GM12878 (cell line): ENCODE measurements around the gene TAPT1. TPM values are rescaled to one million over a fixed set of nuclear protein-coding genes. Genes with fewer than 3 reads are reported as not detected.

Source experiments
- ATAC-seq: fragments of 200-7000 bp; cut with Tn5 transposase; 3 replicates; pipeline ENCODE4 v1.9.1; 2020; ENCODE audit warnings: mild to moderate bottlenecking, moderate library complexity
- BruUV-seq: library from RNA; stranded (reverse); fragments of 400-500 nt; replicated peaks from 2 replicates; lab custom pipeline; 2021; lab: Mats Ljungman, UMichigan
- CTCF ChIA-PET: fragments of 300-600 bp; sonication (Branson Sonifier 250); formaldehyde crosslinking; extraction: SDS; loops from one replicate; lab custom pipeline; 2021; ENCODE audit warnings: inconsistent platforms; lab: Yijun Ruan, JAX
- POLR2A ChIA-PET: fragments of 350-600 bp; formaldehyde crosslinking; extraction: SDS; loops from one replicate; lab custom pipeline; 2021; ENCODE audit warnings: inconsistent platforms; lab: Charles Lee
- RAD21 ChIA-PET: fragments of 300-600 bp; sonication (Branson Sonifier 250); formaldehyde crosslinking; loops from one replicate; lab custom pipeline; 2023; ENCODE audit warnings: antibody characterized with exemption; ENCODE audit not compliant: unreplicated experiment; lab: Charles Lee
- SMC1A ChIA-PET: fragments of 300-600 bp; sonication (Branson Sonifier 250); formaldehyde crosslinking; loops from one replicate; lab custom pipeline; 2023; ENCODE audit not compliant: unreplicated experiment, uncharacterized antibody; lab: Charles Lee
- DNase-seq: peaks from one replicate; pipeline ENCODE4 v3.0.0-alpha.2; 2011; ENCODE audit warnings: low read depth, low spot score
- FAIRE-seq: peaks from 3 replicates; lab custom pipeline; 2011; peaks lifted over from hg19 to GRCh38; lab: Jason Lieb, UNC
- H2AFZ ChIP-seq: 2 replicates; pipeline ENCODE4 v1.6.0; 2011; ENCODE audit warnings: low read depth, low read length, control low read depth; ENCODE audit not compliant: control insufficient read depth
- H3K27ac ChIP-seq: 2 replicates; pipeline ENCODE4 v1.5.1; 2011; ENCODE audit warnings: control low read depth; ENCODE audit not compliant: control insufficient read depth, insufficient read depth
- H3K27me3 ChIP-seq, 2 experiments: replicated peaks in 1 of 2; 2 replicates each; pipeline versions ENCODE4 v1.6.0 to v1.6.1; 2011; ENCODE audit warnings: low read length in 1 of 2; ENCODE audit not compliant: control insufficient read depth in 2 of 2, insufficient read depth in 2 of 2
- H3K36me3 ChIP-seq, 2 experiments: 2 replicates each; pipeline ENCODE4 v1.5.1; 2011; ENCODE audit warnings: low read length in 1 of 2; ENCODE audit not compliant: control insufficient read depth in 2 of 2, insufficient read depth in 2 of 2
- H3K4me1 ChIP-seq: 2 replicates; pipeline ENCODE4 v1.6.1; 2011; ENCODE audit warnings: mild to moderate bottlenecking, low read length, moderate library complexity, mixed read lengths; ENCODE audit not compliant: control insufficient read depth, insufficient read depth
- H3K4me2 ChIP-seq: 2 replicates; pipeline ENCODE4 v1.6.0; 2011; ENCODE audit warnings: control low read depth; ENCODE audit not compliant: control insufficient read depth, insufficient read depth
- H3K4me3 ChIP-seq: fragments of 200-600 bp; sonication (generic); 2 replicates; pipeline ENCODE4 v1.5.1; 2016
- H3K79me2 ChIP-seq: 2 replicates; pipeline ENCODE4 v1.6.0; 2011; ENCODE audit warnings: low read length; ENCODE audit not compliant: control insufficient read depth, insufficient read depth
- H3K9ac ChIP-seq: 2 replicates; pipeline ENCODE4 v1.8.0; 2011; ENCODE audit warnings: low read length, control low read depth, mixed read lengths; ENCODE audit not compliant: control insufficient read depth, insufficient read depth
- H3K9me3 ChIP-seq: replicated peaks from 3 replicates; pipeline ENCODE4 v1.5.1; 2011; ENCODE audit warnings: mild to moderate bottlenecking, low read length; ENCODE audit not compliant: control insufficient read depth, insufficient read depth
- H4K20me1 ChIP-seq: 2 replicates; pipeline ENCODE4 v1.6.0; 2011; ENCODE audit not compliant: control insufficient read depth, insufficient read depth
- CBFB ChIP-seq: IDR thresholded peaks from 2 replicates; pipeline ENCODE4 v1.6.1; 2016; ENCODE audit warnings: antibody characterized with exemption, low read depth
- CREM ChIP-seq: IDR thresholded peaks from 2 replicates; pipeline ENCODE4 v1.6.1; 2014; ENCODE audit warnings: antibody characterized with exemption, low read depth
- IKZF1 ChIP-seq: fragments of 450-650 bp; conservative IDR thresholded peaks from 2 replicates; pipeline ENCODE4 v1.6.1; 2017; ENCODE audit warnings: antibody characterized with exemption, mild to moderate bottlenecking
- IKZF2 ChIP-seq, 2 experiments: fragments of 450-650 bp; IDR thresholded peaks; 2 replicates each; pipeline ENCODE4 v1.6.1; 2017; ENCODE audit warnings: mild to moderate bottlenecking in 2 of 2, moderate library complexity in 2 of 2
- IRF4 ChIP-seq: IDR thresholded peaks from 2 replicates; pipeline ENCODE4 v1.6.1; 2011; ENCODE audit warnings: low read depth, low read length
- NFYA ChIP-seq: IDR thresholded peaks from 2 replicates; pipeline ENCODE4 v1.6.1; 2011; ENCODE audit warnings: low read depth, mild to moderate bottlenecking, low read length, improper control_type of control experiment, borderline replicate concordance
- NFYB ChIP-seq: IDR thresholded peaks from 2 replicates; pipeline ENCODE4 v1.6.1; 2011; ENCODE audit warnings: low read depth, mild to moderate bottlenecking, low read length, improper control_type of control experiment, moderate library complexity; ENCODE audit not compliant: insufficient read depth
- RAD51 ChIP-seq: fragments of 450-650 bp; IDR thresholded peaks from 2 replicates; pipeline ENCODE4 v1.6.1; 2016; ENCODE audit warnings: moderate library complexity, mild to moderate bottlenecking, inconsistent platforms
- RFX5 ChIP-seq: IDR thresholded peaks from 2 replicates; pipeline ENCODE4 v1.6.1; 2011; ENCODE audit warnings: low read depth, low read length, improper control_type of control experiment
- RUNX3 ChIP-seq: IDR thresholded peaks from 2 replicates; pipeline ENCODE4 v1.6.1; 2012; ENCODE audit warnings: low read length, inconsistent platforms
- TCF3 ChIP-seq: IDR thresholded peaks from 2 replicates; pipeline ENCODE4 v1.6.1; 2012; ENCODE audit warnings: low read depth, mild to moderate bottlenecking, low read length, borderline replicate concordance; ENCODE audit not compliant: insufficient read depth
- ZBED1 ChIP-seq: IDR thresholded peaks from 2 replicates; pipeline ENCODE4 v1.6.1; 2016; ENCODE audit warnings: borderline replicate concordance
- ZNF274 ChIP-seq: IDR thresholded peaks from one replicate; pipeline ENCODE4 v1.8.0; 2011; ENCODE audit not compliant: insufficient read length, insufficient read depth
- ZNF384 ChIP-seq: IDR thresholded peaks from 2 replicates; pipeline ENCODE4 v1.6.1; 2012; ENCODE audit warnings: low read depth, mild to moderate bottlenecking, low read length, improper control_type of control experiment, borderline replicate concordance
- WGBS: methylation state at CpG from one replicate; pipeline ENCODE4 v1.1.6; 2016; ENCODE audit warnings: low lambda C conversion rate; ENCODE audit not compliant: insufficient replicate concordance, insufficient coverage; ENCODE audit errors: missing lambda C conversion rate; 5-methylcytosine and 5-hydroxymethylcytosine counted together
- in situ Hi-C: fragments of 300-500 bp; cut with MboI; formaldehyde crosslinking; loops from 9 replicates; pipeline ENCODE4 v1.14.3; 2018; ENCODE audit warnings: mixed read lengths
- intact Hi-C: fragments of 100-400 bp; cut with micrococcal nuclease; formaldehyde crosslinking; loops from one replicate; pipeline ENCODE4 v1.14.2; 2022; ENCODE audit not compliant: unreplicated experiment
- polyA plus RNA-seq, 11 experiments: library from polyadenylated mRNA; depleted of rRNA in 4 of 11; unstranded in 6 of 11; stranded (reverse) in 5 of 11; fragments of >200 nt; fragmentation: Nextera tagmentation in 4 of 11; fragmentation: Illumina TruSeq in 1 of 11; extraction: Ambion mirVana in 4 of 11; extraction: Trizol in 1 of 11; gene quantifications; 1 replicate in 1 of 11; 2 replicates in 10 of 11; pipeline versions ENCODE4 v1.2.1 to v1.2.3, GENCODE V29; 2011 to 2016; ENCODE audit warnings: inconsistent platforms in 2 of 11, missing spikeins in 2 of 11, low read depth in 1 of 11
- total RNA-seq, 4 experiments: library from RNA; depleted of rRNA in 3 of 4; stranded (reverse); fragments of >200 nt in 3 of 4; fragmentation: Illumina TruSeq in 1 of 4; extraction: Trizol in 1 of 4; gene quantifications; 2 replicates each; pipeline versions ENCODE4 v1.2.1 to v1.2.3, GENCODE V29; 2013 to 2021
- TF ChIP-seq, protein P1 (sequence below): IDR thresholded peaks from 2 replicates; pipeline ENCODE4 v1.6.1; 2012; ENCODE audit warnings: low read depth, low read length, improper control_type of control experiment
- TF ChIP-seq, protein P2 (sequence below): fragments of 450-650 bp; IDR thresholded peaks from 2 replicates; pipeline ENCODE4 v1.6.1; 2014; ENCODE audit warnings: mild to moderate bottlenecking

The TAPT1 gene
- total and polyA plus RNA-seq, 10 of the 15 experiments (the other 5 are each of a cell fraction or from before 2014, with no cell fraction given) = 0.91 to 23.3 (median 9.5) TPM

DNA sequence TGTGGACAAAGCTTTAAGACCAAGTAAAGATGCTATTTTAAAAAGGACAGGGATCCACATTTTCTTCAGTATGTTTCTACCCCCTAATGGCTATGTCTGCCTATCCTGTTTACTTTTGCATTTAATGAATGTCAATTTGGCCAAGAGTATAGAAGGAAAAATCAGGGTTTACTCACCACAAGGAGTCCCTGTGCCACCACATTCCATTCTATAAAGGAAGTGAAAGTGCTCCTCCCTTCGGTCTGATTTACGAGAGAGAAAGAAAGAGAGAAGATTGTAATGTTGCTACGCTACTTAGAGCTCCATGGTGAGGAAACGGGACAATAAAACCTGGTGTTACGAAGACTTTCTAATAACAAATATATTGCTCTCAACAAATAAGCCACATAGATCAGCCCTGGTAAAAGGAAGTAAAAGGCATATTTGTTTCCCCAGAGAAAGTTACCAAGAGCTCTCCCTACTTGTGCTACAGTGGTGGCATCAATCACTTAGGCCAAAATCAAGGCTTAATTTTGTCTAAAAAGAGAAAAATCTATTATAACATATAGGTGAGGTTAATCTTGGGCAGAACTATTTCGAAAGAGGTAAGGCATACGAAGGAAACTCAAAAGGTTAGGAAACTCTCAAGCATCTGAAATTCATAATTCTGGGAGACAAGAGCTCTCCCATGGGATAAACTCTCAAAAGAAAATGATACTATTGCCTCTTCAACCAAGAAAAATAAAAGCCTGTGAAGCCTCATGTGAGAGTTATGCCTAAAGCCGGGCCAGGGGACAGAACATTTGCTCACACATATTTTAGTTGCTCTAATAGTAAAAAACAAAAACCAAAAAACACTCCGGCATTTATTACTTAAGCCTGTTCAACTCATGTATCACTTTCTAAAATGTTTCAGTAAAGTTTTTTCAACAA, 29.5 kb downstream of the TAPT1 start (continued):
- TF ChIP-seq CBFB (no peak), RFX5 (no peak), ZBED1 (no peak), IKZF1 (no peak), IKZF2 (IDR thresholded peaks at IDR 0.05) (peak in 1 of 2 experiments; percentile 45; a peak in 2 of 4 replicates), IRF4 (no peak), TCF3 (no peak), NFYA (no peak), NFYB (no peak)
- TF ChIP-seq, protein P1, sequence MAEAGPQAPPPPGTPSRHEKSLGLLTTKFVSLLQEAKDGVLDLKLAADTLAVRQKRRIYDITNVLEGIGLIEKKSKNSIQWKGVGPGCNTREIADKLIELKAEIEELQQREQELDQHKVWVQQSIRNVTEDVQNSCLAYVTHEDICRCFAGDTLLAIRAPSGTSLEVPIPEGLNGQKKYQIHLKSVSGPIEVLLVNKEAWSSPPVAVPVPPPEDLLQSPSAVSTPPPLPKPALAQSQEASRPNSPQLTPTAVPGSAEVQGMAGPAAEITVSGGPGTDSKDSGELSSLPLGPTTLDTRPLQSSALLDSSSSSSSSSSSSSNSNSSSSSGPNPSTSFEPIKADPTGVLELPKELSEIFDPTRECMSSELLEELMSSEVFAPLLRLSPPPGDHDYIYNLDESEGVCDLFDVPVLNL = no peak

DNA sequence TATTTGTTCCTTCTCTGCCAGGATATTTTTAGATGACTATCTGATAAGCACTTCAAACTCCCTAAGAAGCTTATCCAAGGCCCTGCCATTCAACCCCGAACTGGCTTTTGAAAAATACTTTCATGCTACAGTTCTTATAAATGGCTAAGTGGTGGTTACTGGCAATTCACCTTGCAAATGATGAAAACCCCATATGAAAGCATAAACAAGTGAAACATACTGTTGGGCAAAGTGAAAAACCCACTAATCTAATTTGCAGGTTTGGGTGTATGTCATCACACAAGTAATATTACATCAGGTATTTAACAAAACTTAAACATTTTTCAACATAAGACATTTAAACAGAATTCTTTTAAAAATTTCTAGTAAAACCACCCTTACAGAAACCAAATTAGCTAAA, 31.1 kb downstream of the TAPT1 start:
- POLR2A ChIA-PET = no interaction called here
- ATAC-seq = no peak

More for the DNA sequence above, 31.1 kb downstream of the TAPT1 start:
- H3K4me2 ChIP-seq = no peak overlapping the region
- H3K36me3 ChIP-seq = peaks cover 1% of the 10 kb centered on the region in 2 experiments; a peak in 2 of 4 replicates
- 100% methylated on average over 1 of the region's 1 CpG for WGBS
- CTCF ChIA-PET = interaction anchor here (1.1 to 5.9 kb wide), 6 partner anchors 12 to 70 kb away, joined by 3 to 78 read pairs (median 8); no protein-coding TSS in a partner anchor
- peaks cover 2% of the 10 kb centered on the region; the same call in 1 of the 2 replicates for H3K4me1 ChIP-seq
- no peak overlapping the region for H2AFZ ChIP-seq
- TF ChIP-seq ZNF274 = no peak
- no peak for TF ChIP-seq CREM
- TF ChIP-seq, protein P1 = no peak
- no peak for TF ChIP-seq ZNF384
- no peak for TF ChIP-seq RUNX3
- no peak for TF ChIP-seq RAD51
- TF ChIP-seq, protein P2, sequence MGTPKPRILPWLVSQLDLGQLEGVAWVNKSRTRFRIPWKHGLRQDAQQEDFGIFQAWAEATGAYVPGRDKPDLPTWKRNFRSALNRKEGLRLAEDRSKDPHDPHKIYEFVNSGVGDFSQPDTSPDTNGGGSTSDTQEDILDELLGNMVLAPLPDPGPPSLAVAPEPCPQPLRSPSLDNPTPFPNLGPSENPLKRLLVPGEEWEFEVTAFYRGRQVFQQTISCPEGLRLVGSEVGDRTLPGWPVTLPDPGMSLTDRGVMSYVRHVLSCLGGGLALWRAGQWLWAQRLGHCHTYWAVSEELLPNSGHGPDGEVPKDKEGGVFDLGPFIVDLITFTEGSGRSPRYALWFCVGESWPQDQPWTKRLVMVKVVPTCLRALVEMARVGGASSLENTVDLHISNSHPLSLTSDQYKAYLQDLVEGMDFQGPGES = no peak
- TF ChIP-seq, all 136 proteins: peak for 0
- RAD21 ChIA-PET = no interaction called here
- in situ Hi-C loops (no loop called here), intact Hi-C loops (no loop called here)
- BruUV-seq = no TSS peak
- Histone ChIP-seq H4K20me1 (no peaks in the 10 kb centered on the region), H3K9me3 (no peaks in the 10 kb centered on the region), H3K27me3 (no peaks in the 10 kb centered on the region), H3K27ac (no peak overlapping the region), H3K4me3 (no peak overlapping the region), H3K9ac (no peak overlapping the region), H3K79me2 (no peaks in the 10 kb centered on the region)
- no peak for DNase-seq
- no peak for FAIRE-seq
- SMC1A ChIA-PET = interaction anchor here (0.8 to 2.7 kb wide), 3 partner anchors 12 to 167 kb away, joined by 3 to 16 read pairs (median 3); no protein-coding TSS in a partner anchor
